ENCODE measurements around the gene RAF1. TPM values are rescaled to one million over a fixed set of nuclear protein-coding genes. Genes with fewer than 3 reads are reported as not detected.

The RAF1 gene
- total and polyA plus RNA-seq, 2 of the 8 experiments (the other 6 are each of a cell fraction or from before 2014, with no cell fraction given): 103 to 118 TPM

DNA sequence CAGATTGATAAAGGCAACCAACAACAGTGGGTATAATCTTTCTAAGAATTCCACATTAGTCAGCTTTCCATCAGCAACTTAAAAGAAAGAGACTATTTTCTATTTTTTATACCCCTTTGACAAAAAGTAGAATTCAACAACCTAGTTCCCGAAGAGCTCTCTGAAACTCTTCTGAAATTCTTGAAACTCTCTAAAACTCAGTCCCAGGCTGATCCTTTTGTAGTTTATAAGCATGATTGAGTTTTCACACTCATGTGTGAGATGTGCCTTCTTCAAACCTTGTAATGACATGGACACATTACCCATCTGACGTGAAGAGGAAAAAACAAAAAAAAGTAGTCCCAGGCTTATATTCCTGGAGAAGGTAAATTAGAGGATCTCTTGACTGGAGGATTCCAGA is 31.4 kb downstream of the RAF1 start:
- Histone ChIP-seq H2AK5ac (ENCODE audit: low read depth, low read length) (no peak overlapping the region), H4K8ac (ENCODE audit: extremely low read depth, insufficient read depth, low read length) (no peak overlapping the region), H3K27me3 (replicated peaks in 1 of 4; ENCODE audit: control insufficient read depth in 3 of 4, extremely low read depth in 1 of 4, insufficient read depth in 3 of 4, low read length in 3 of 4) (no peaks in the 10 kb centered on the region), H4K20me1 (replicated peaks in 1 of 2; ENCODE audit: control insufficient read depth in 1 of 2, insufficient read depth in 2 of 2, low read length in 2 of 2) (peaks cover 10 to 16% of the 10 kb centered on the region in 2 experiments), H2BK20ac (ENCODE audit: low read length) (no peak overlapping the region), H3K4ac (replicated peaks; ENCODE audit: insufficient read length, low read depth, low read length) (no peak overlapping the region), H3K23me2 (ENCODE audit: low read depth, low read length) (no peaks in the 10 kb centered on the region), H3K18ac (ENCODE audit: extremely low read depth, low read length) (no peak overlapping the region), H2AFZ (ENCODE audit: low read length) (no peak overlapping the region), H3K9me3 (ENCODE audit: insufficient read depth in 2 of 2, low read depth in 1 of 2, low read length in 1 of 2) (no peaks in the 10 kb centered on the region), H2BK12ac (ENCODE audit: low read depth, low read length) (no peak overlapping the region), H3K79me2 (ENCODE audit: control insufficient read depth in 1 of 2, insufficient read depth in 2 of 2, low read length in 2 of 2) (peaks cover 10 to 90% of the 10 kb centered on the region in 2 experiments; a peak in 3 of 4 replicates), H2BK120ac (replicated peaks; ENCODE audit: low read depth, low read length) (no peak overlapping the region), H3K4me3 (ENCODE audit: extremely low read depth in 1 of 4, insufficient read depth in 2 of 4, low read depth in 3 of 4, low read length in 4 of 4) (no peak overlapping the region), H2BK15ac (ENCODE audit: low read length) (no peak overlapping the region), H3K14ac (ENCODE audit: insufficient read length) (no peak overlapping the region), H3K23ac (ENCODE audit: insufficient read length) (no peak overlapping the region), H3K27ac (ENCODE audit: low read depth, low read length) (no peak overlapping the region), H4K91ac (replicated peaks; ENCODE audit: insufficient read length, low read length) (no peak overlapping the region), H3K9ac (replicated peaks in 1 of 4; ENCODE audit: extremely low read depth in 1 of 4, low read depth in 3 of 4, low read length in 3 of 4) (no peak overlapping the region), H4K5ac (ENCODE audit: insufficient read length, low read depth, low read length) (no peak overlapping the region), H2BK5ac (ENCODE audit: low read depth, low read length) (no peak overlapping the region), H3K4me1 (replicated peaks in 1 of 4; ENCODE audit: control insufficient read depth in 3 of 4, insufficient read depth in 4 of 4, low read length in 3 of 4) (peaks cover 0 to 6% (median 2%) of the 10 kb centered on the region in 4 experiments; a peak in 5 of 7 replicates), H3K4me2 (ENCODE audit: insufficient read depth in 1 of 2, low read depth in 2 of 2, low read length in 2 of 2) (no peak overlapping the region), H3K79me1 (ENCODE audit: low read depth, low read length) (peaks cover 3% of the 10 kb centered on the region), H3K36me3 (ENCODE audit: control insufficient read depth in 2 of 4, insufficient read depth in 4 of 4, low read length in 3 of 4) (no peaks in the 10 kb centered on the region), H3K56ac (replicated peaks; ENCODE audit: insufficient read length, low read depth, low read length) (no peak overlapping the region)
- no peak for TF ChIP-seq NRF1 (IDR thresholded peaks at IDR 0.05; ENCODE audit: low read depth, low read length)
- TF ChIP-seq GABPA (IDR thresholded peaks at IDR 0.05; ENCODE audit: borderline replicate concordance, insufficient read depth, low read length): no peak
- TF ChIP-seq CTBP2 (IDR thresholded peaks at IDR 0.05; ENCODE audit: borderline replicate concordance, insufficient read depth, insufficient read length, low read length): no peak
- TF ChIP-seq ASH2L (IDR thresholded peaks at IDR 0.05; ENCODE audit: low read length): no peak
- TF ChIP-seq, protein P1, sequence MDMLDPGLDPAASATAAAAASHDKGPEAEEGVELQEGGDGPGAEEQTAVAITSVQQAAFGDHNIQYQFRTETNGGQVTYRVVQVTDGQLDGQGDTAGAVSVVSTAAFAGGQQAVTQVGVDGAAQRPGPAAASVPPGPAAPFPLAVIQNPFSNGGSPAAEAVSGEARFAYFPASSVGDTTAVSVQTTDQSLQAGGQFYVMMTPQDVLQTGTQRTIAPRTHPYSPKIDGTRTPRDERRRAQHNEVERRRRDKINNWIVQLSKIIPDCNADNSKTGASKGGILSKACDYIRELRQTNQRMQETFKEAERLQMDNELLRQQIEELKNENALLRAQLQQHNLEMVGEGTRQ (IDR thresholded peaks at IDR 0.05; ENCODE audit: low read length): no peak
- TF ChIP-seq RXRA (IDR thresholded peaks at IDR 0.05; ENCODE audit: insufficient read depth, low read depth, low read length): no peak
- TF ChIP-seq, protein P2, sequence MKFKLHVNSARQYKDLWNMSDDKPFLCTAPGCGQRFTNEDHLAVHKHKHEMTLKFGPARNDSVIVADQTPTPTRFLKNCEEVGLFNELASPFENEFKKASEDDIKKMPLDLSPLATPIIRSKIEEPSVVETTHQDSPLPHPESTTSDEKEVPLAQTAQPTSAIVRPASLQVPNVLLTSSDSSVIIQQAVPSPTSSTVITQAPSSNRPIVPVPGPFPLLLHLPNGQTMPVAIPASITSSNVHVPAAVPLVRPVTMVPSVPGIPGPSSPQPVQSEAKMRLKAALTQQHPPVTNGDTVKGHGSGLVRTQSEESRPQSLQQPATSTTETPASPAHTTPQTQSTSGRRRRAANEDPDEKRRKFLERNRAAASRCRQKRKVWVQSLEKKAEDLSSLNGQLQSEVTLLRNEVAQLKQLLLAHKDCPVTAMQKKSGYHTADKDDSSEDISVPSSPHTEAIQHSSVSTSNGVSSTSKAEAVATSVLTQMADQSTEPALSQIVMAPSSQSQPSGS (IDR thresholded peaks at IDR 0.05; ENCODE audit: low read length): no peak
- TF ChIP-seq YY1 (IDR thresholded peaks at IDR 0.05; ENCODE audit: low read depth, low read length): no peak
- ChIA-PET CTCF (ENCODE audit: partially characterized antibody) (interaction anchor here (1.0 to 1.2 kb wide), 2 partner anchors 17 to 88 kb away, joined by 3 to 5 read pairs; no protein-coding TSS in a partner anchor), POLR2A (ENCODE audit: partially characterized antibody) (interaction anchor here (1.0 to 1.3 kb wide), 2 partner anchors 12 to 32 kb away, joined by 3 read pairs; no protein-coding TSS in a partner anchor)
- DNase-seq (ENCODE audit: low read depth in 1 of 2, low spot score in 2 of 2) (no peak), FAIRE-seq (no peak)
- WGBS, 2 experiments (ENCODE audit: extremely low coverage in 1 of 2, insufficient coverage in 1 of 2, insufficient read length in 1 of 2, insufficient replicate concordance in 2 of 2, low coverage in 1 of 2, low lambda C conversion rate in 2 of 2, missing lambda C conversion rate in 1 of 2): 95% methylated on average over 2 of the region's 2 CpGs; no CpG with 5 or more reads in 1 of the 2 experiments
